ENCODE measurements around the gene DMXL1. TPM values are rescaled to one million over a fixed set of nuclear protein-coding genes. Genes with fewer than 3 reads are reported as not detected.
"Not testable (repeated sequence)": the region's sequence is repeated elsewhere in the genome, so short reads cannot be mapped to it uniquely, and the experiment has no call there.

Gene DMXL1
- total RNA-seq, 1 experiment from 2014 or later: 107 TPM

GRCh38 chr5:119118000-119118399 lies 47.1 kb downstream of the DMXL1 start:
- Histone ChIP-seq H3K4me2 (ENCODE audit: low read depth, low read length, poor library complexity, severe bottlenecking) (no peak overlapping the region), H3K9me2 (replicated peaks; ENCODE audit: insufficient read depth, low read length) (no peaks in the 10 kb centered on the region), H3K36me3 (ENCODE audit: insufficient read depth, low read length) (peaks cover 34% of the 10 kb centered on the region), H2AFZ (ENCODE audit: low read length) (no peak overlapping the region), H3K27ac (ENCODE audit: low read length) (no peak overlapping the region), H3K4me1 (ENCODE audit: low read length) (no peaks in the 10 kb centered on the region), H3K9ac (ENCODE audit: low read length) (no peak overlapping the region), H3K27me3 (ENCODE audit: low read length) (no peaks in the 10 kb centered on the region), H3K9me3 (ENCODE audit: low read length) (no peaks in the 10 kb centered on the region), H4K20me1 (ENCODE audit: insufficient read depth, low read depth, low read length) (no peaks in the 10 kb centered on the region), H3K4me3 (ENCODE audit: low read length) (no peak overlapping the region), H3K79me2 (ENCODE audit: low read length) (no peaks in the 10 kb centered on the region; the same call in 1 of the 2 replicates)
- no peak for DNase-seq

GRCh38 chr5:119120893-119121292 lies 50.0 kb downstream of the DMXL1 start:
- no peak overlapping the region for H3K4me2 ChIP-seq (ENCODE audit: low read depth, low read length, poor library complexity, severe bottlenecking)
- H3K4me1 ChIP-seq (ENCODE audit: low read length): no peaks in the 10 kb centered on the region
- no peak overlapping the region for H2AFZ ChIP-seq (ENCODE audit: low read length)
- no peak overlapping the region for H3K27ac ChIP-seq (ENCODE audit: low read length)
- DNase-seq: no peak
- H3K27me3 ChIP-seq (ENCODE audit: low read length): no peaks in the 10 kb centered on the region
- H4K20me1 ChIP-seq (ENCODE audit: insufficient read depth, low read depth, low read length): no peaks in the 10 kb centered on the region
- peaks cover 34% of the 10 kb centered on the region for H3K36me3 ChIP-seq (ENCODE audit: insufficient read depth, low read length)
- no peak overlapping the region for H3K4me3 ChIP-seq (ENCODE audit: low read length)
- H3K9me2 ChIP-seq (replicated peaks; ENCODE audit: insufficient read depth, low read length): no peaks in the 10 kb centered on the region
- no peaks in the 10 kb centered on the region for H3K9me3 ChIP-seq (ENCODE audit: low read length)
- H3K79me2 ChIP-seq (ENCODE audit: low read length): 0 out of 2 replicates have a peak, but pooled peaks cover 3% of the 10 kb centered on the region
- H3K9ac ChIP-seq (ENCODE audit: low read length): no peak overlapping the region

GRCh38 chr5:119122474-119122873 lies 51.6 kb downstream of the DMXL1 start:
- not testable (repeated sequence) for H3K9ac ChIP-seq (ENCODE audit: low read length); H3K4me2 ChIP-seq (ENCODE audit: low read depth, low read length, poor library complexity, severe bottlenecking); H3K27ac ChIP-seq (ENCODE audit: low read length); H3K9me2 ChIP-seq (replicated peaks; ENCODE audit: insufficient read depth, low read length); H2AFZ ChIP-seq (ENCODE audit: low read length); H3K79me2 ChIP-seq (ENCODE audit: low read length); H3K27me3 ChIP-seq (ENCODE audit: low read length); DNase-seq; H3K4me3 ChIP-seq (ENCODE audit: low read length); H3K4me1 ChIP-seq (ENCODE audit: low read length); H3K9me3 ChIP-seq (ENCODE audit: low read length); H4K20me1 ChIP-seq (ENCODE audit: insufficient read depth, low read depth, low read length)
- H3K36me3 ChIP-seq (ENCODE audit: insufficient read depth, low read length): peaks cover 26% of the 10 kb centered on the region

DNA sequence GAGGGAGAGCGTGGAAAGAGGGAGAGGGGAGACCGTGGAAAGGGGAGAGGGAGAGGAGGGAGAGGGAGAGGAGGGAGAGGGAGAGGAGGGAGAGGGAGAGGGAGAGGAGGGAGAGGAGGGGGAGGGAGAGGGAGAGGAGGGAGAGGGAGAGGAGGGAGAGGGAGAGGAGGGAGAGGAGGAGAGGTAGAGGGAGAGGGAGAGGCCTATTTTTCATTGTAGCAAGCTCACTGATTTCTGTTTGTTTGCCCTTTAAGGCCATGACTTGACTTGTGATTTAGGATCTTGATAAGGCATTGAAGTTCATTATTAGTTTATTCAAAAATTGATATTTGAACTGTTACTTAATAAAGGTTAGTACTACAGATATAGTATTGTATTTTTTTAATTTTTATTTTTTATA lies 52.4 kb downstream of the DMXL1 start:
- Histone ChIP-seq H4K20me1 (ENCODE audit: insufficient read depth, low read depth, low read length) (no peaks in the 10 kb centered on the region), H3K4me2 (ENCODE audit: low read depth, low read length, poor library complexity, severe bottlenecking) (no peak overlapping the region), H3K4me3 (ENCODE audit: low read length) (no peak overlapping the region), H2AFZ (ENCODE audit: low read length) (no peak overlapping the region), H3K27ac (ENCODE audit: low read length) (no peak overlapping the region), H3K9ac (ENCODE audit: low read length) (no peak overlapping the region), H3K36me3 (ENCODE audit: insufficient read depth, low read length) (peaks cover 20% of the 10 kb centered on the region), H3K27me3 (ENCODE audit: low read length) (no peaks in the 10 kb centered on the region), H3K9me2 (replicated peaks; ENCODE audit: insufficient read depth, low read length) (no peaks in the 10 kb centered on the region), H3K79me2 (ENCODE audit: low read length) (0 out of 2 replicates have a peak, but pooled peaks cover 3% of the 10 kb centered on the region), H3K4me1 (ENCODE audit: low read length) (peaks cover 4% of the 10 kb centered on the region), H3K9me3 (ENCODE audit: low read length) (no peaks in the 10 kb centered on the region)
- no peak for DNase-seq

GRCh38 chr5:119129770-119130169 lies 58.9 kb downstream of the DMXL1 start:
- H3K9ac ChIP-seq (ENCODE audit: low read length): no peak overlapping the region
- 0 out of 2 replicates have a peak, but pooled peaks cover 3% of the 10 kb centered on the region for H3K79me2 ChIP-seq (ENCODE audit: low read length)
- peaks cover 31% of the 10 kb centered on the region for H3K36me3 ChIP-seq (ENCODE audit: insufficient read depth, low read length)
- H3K4me2 ChIP-seq (ENCODE audit: low read depth, low read length, poor library complexity, severe bottlenecking): no peak overlapping the region
- H3K9me3 ChIP-seq (ENCODE audit: low read length): no peaks in the 10 kb centered on the region
- H2AFZ ChIP-seq (ENCODE audit: low read length): no peak overlapping the region
- H3K27ac ChIP-seq (ENCODE audit: low read length): no peak overlapping the region
- H3K27me3 ChIP-seq (ENCODE audit: low read length): no peaks in the 10 kb centered on the region
- DNase-seq: no peak
- no peaks in the 10 kb centered on the region for H4K20me1 ChIP-seq (ENCODE audit: insufficient read depth, low read depth, low read length)
- peaks cover 6% of the 10 kb centered on the region for H3K4me1 ChIP-seq (ENCODE audit: low read length)
- H3K4me3 ChIP-seq (ENCODE audit: low read length): no peak overlapping the region
- no peaks in the 10 kb centered on the region for H3K9me2 ChIP-seq (replicated peaks; ENCODE audit: insufficient read depth, low read length)

DNA sequence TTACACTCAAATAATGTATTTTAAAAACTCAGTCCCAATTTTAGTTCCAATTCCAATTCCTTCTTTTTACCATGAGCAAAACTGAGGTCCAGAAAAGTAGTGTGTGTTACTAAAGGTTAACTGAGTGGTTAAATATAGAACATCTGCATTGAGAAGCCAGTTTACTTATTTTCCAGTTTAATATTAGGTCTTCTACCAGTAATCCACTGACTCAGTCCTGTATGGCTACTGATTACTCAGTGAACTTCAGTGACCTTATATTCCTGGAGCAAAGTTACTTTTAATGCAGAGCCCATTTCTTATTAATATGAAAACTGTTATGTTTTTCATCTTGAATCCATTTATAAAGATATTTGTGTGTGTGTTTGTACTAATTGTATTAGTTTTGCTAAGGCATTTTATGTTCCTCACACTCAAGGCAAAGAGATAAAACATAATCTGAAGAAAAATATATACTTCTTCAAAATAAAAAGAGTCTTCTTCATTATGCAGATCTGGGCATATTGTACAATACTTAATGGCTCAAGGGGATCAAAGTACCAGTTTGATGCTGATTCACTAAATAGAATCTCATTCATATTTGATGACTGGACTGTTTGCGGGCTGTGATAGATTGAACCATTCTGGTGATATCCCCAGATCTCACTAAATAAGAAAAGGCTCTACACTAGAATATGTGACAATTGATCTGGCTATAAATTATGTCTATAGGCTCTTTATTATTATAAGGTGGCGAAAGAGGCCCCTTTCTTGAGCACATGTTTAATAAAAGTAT lies 60.8 kb downstream of the DMXL1 start:
- Histone ChIP-seq H3K27me3 (ENCODE audit: low read length) (no peaks in the 10 kb centered on the region), H2AFZ (ENCODE audit: low read length) (no peak overlapping the region), H3K4me3 (ENCODE audit: low read length) (no peak overlapping the region), H3K27ac (ENCODE audit: low read length) (no peak overlapping the region), H3K9me2 (replicated peaks; ENCODE audit: insufficient read depth, low read length) (no peaks in the 10 kb centered on the region), H3K36me3 (ENCODE audit: insufficient read depth, low read length) (peaks cover 46% of the 10 kb centered on the region), H3K9me3 (ENCODE audit: low read length) (no peaks in the 10 kb centered on the region), H3K9ac (ENCODE audit: low read length) (no peak overlapping the region), H4K20me1 (ENCODE audit: insufficient read depth, low read depth, low read length) (no peaks in the 10 kb centered on the region), H3K4me2 (ENCODE audit: low read depth, low read length, poor library complexity, severe bottlenecking) (no peak overlapping the region), H3K4me1 (ENCODE audit: low read length) (peaks cover 6% of the 10 kb centered on the region), H3K79me2 (ENCODE audit: low read length) (no peaks in the 10 kb centered on the region)
- no peak for DNase-seq

DNA sequence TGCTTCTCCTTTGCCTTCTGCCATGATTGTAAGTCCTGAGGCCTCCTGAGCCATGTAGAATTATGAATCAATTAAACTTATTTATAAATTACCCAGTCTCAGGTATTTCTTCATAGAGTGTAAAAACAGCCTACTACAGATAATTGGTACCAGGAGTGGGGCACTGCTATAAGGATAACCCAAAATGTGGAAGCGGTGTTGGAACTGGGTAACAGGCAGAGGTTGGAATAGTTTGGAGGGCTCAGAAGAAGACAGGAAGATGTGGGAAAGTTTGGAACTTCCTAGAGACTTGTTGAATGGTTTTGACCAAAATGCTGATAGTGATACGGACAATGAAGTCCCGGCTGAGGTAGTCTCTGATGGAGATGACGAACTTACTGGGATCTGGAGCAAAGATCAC lies 64.9 kb downstream of the DMXL1 start:
- H3K4me1 ChIP-seq (ENCODE audit: low read length); DNase-seq; H3K4me2 ChIP-seq (ENCODE audit: low read depth, low read length, poor library complexity, severe bottlenecking); H3K4me3 ChIP-seq (ENCODE audit: low read length); H3K9me3 ChIP-seq (ENCODE audit: low read length); H3K27me3 ChIP-seq (ENCODE audit: low read length); H3K79me2 ChIP-seq (ENCODE audit: low read length); H4K20me1 ChIP-seq (ENCODE audit: insufficient read depth, low read depth, low read length); H3K27ac ChIP-seq (ENCODE audit: low read length); H2AFZ ChIP-seq (ENCODE audit: low read length); H3K9me2 ChIP-seq (replicated peaks; ENCODE audit: insufficient read depth, low read length); H3K9ac ChIP-seq (ENCODE audit: low read length): not testable (repeated sequence)
- peaks cover 42% of the 10 kb centered on the region for H3K36me3 ChIP-seq (ENCODE audit: insufficient read depth, low read length)

DNA sequence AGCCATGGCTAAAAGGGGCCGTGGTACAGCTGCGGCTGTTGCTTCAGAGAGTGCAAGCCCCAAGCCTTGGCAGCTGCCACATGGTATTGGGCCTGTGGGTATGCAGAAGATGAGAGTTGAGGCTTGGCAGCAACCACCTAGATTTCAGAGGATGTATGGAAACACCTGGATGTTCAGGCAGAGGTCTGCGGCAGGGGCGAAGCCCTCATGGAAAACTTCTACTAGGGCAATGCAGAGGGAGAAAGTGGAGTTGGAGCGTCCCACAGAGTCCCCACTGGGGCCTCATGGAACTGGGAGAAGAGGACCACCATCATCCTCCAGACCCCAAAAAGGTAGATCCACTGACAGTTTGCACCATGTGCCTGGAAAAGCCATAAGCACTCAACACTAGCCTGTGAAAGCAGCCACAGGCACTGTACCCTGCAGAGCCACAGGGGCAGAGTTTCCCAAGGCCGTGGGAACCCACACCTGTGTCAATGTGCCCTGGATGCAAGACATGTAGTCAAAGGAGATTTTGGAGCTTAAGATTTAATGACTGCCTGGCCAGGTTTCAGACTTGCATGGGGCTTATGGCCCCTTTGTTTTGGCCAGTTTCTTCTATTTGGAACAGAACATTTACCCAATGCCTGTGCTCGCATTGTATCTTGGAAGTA lies 65.9 kb downstream of the DMXL1 start:
- Histone ChIP-seq H3K9ac (ENCODE audit: low read length) (no peak overlapping the region), H3K4me2 (ENCODE audit: low read depth, low read length, poor library complexity, severe bottlenecking) (no peak overlapping the region), H3K27ac (ENCODE audit: low read length) (no peak overlapping the region), H3K4me3 (ENCODE audit: low read length) (no peak overlapping the region), H3K79me2 (ENCODE audit: low read length) (no peaks in the 10 kb centered on the region), H3K4me1 (ENCODE audit: low read length) (no peaks in the 10 kb centered on the region), H3K9me2 (replicated peaks; ENCODE audit: insufficient read depth, low read length) (no peaks in the 10 kb centered on the region), H4K20me1 (ENCODE audit: insufficient read depth, low read depth, low read length) (no peaks in the 10 kb centered on the region), H3K9me3 (ENCODE audit: low read length) (no peaks in the 10 kb centered on the region), H3K36me3 (ENCODE audit: insufficient read depth, low read length) (peaks cover 36% of the 10 kb centered on the region), H2AFZ (ENCODE audit: low read length) (no peak overlapping the region), H3K27me3 (ENCODE audit: low read length) (no peaks in the 10 kb centered on the region)
- no peak for DNase-seq

All from Karpas-422 (cell line).